ENCODE measurements around the gene EBF3.

The EBF3 gene

GRCh38 chr10:129939416-129940275, 24.4 kb downstream of the EBF3 start:
- Histone ChIP-seq H3K4me1 (ENCODE audit: low read length) (no peaks in the 10 kb centered on the region), H3K9me3 (ENCODE audit: insufficient read depth, low read length) (no peaks in the 10 kb centered on the region), H3K27ac (ENCODE audit: low read length) (no peak overlapping the region), H3K4me3 (ENCODE audit: low read length) (no peak overlapping the region), H4K20me1 (ENCODE audit: insufficient read depth, low read length) (no peaks in the 10 kb centered on the region), H3K79me2 (ENCODE audit: low read length) (no peaks in the 10 kb centered on the region), H3K9ac (ENCODE audit: low read length) (no peak overlapping the region), H3K27me3 (ENCODE audit: low read depth, low read length) (no peaks in the 10 kb centered on the region), H2AFZ (ENCODE audit: low read depth, low read length) (no peak overlapping the region), H3K36me3 (replicated peaks; ENCODE audit: low read depth, low read length) (no peaks in the 10 kb centered on the region), H3K4me2 (ENCODE audit: low read length) (no peak overlapping the region)
- TF ChIP-seq EZH2phosphoT487 (IDR thresholded peaks at IDR 0.05; ENCODE audit: low read depth), result no peak
- no peak for TF ChIP-seq CTCF (IDR thresholded peaks at IDR 0.05; ENCODE audit: low read depth, low read length)

GRCh38 chr10:129938460-129938859, 25.6 kb downstream of the EBF3 start:
- no peak for TF ChIP-seq EZH2phosphoT487 (IDR thresholded peaks at IDR 0.05; ENCODE audit: low read depth)
- H4K20me1 ChIP-seq (ENCODE audit: insufficient read depth, low read length), result no peaks in the 10 kb centered on the region
- H3K36me3 ChIP-seq (replicated peaks; ENCODE audit: low read depth, low read length), result no peaks in the 10 kb centered on the region
- H3K4me3 ChIP-seq (ENCODE audit: low read length), result no peak overlapping the region
- H3K4me2 ChIP-seq (ENCODE audit: low read length), result no peak overlapping the region
- H3K79me2 ChIP-seq (ENCODE audit: low read length), result no peaks in the 10 kb centered on the region
- H3K4me1 ChIP-seq (ENCODE audit: low read length), result no peaks in the 10 kb centered on the region
- no peaks in the 10 kb centered on the region for H3K9me3 ChIP-seq (ENCODE audit: insufficient read depth, low read length)
- H3K9ac ChIP-seq (ENCODE audit: low read length), result no peak overlapping the region
- H3K27me3 ChIP-seq (ENCODE audit: low read depth, low read length), result no peaks in the 10 kb centered on the region
- no peak overlapping the region for H2AFZ ChIP-seq (ENCODE audit: low read depth, low read length)
- no peak overlapping the region for H3K27ac ChIP-seq (ENCODE audit: low read length)

- no peak overlapping the region for H3K27ac ChIP-seq (ENCODE audit: low read length)
- TF ChIP-seq EZH2phosphoT487 (IDR thresholded peaks at IDR 0.05; ENCODE audit: low read depth) (no peak), CTCF (IDR thresholded peaks at IDR 0.05; ENCODE audit: low read depth, low read length) (no peak)
- H2AFZ ChIP-seq (ENCODE audit: low read depth, low read length), result no peak overlapping the region
- no peaks in the 10 kb centered on the region for H4K20me1 ChIP-seq (ENCODE audit: insufficient read depth, low read length)
- H3K79me2 ChIP-seq (ENCODE audit: low read length), result no peaks in the 10 kb centered on the region
- H3K4me1 ChIP-seq (ENCODE audit: low read length), result no peaks in the 10 kb centered on the region
- H3K4me2 ChIP-seq (ENCODE audit: low read length), result no peak overlapping the region
- H3K36me3 ChIP-seq (replicated peaks; ENCODE audit: low read depth, low read length), result no peaks in the 10 kb centered on the region
- H3K9ac ChIP-seq (ENCODE audit: low read length), result no peak overlapping the region
- no peak overlapping the region for H3K4me3 ChIP-seq (ENCODE audit: low read length)
- no peaks in the 10 kb centered on the region for H3K9me3 ChIP-seq (ENCODE audit: insufficient read depth, low read length)
- no peaks in the 10 kb centered on the region for H3K27me3 ChIP-seq (ENCODE audit: low read depth, low read length)
These were observed 26.7 kb downstream of the EBF3 start for GRCh38 chr10:129937351-129937751.

GRCh38 chr10:129936923-129937300, 27.2 kb downstream of the EBF3 start:
- H3K4me1 ChIP-seq (ENCODE audit: low read length), result no peaks in the 10 kb centered on the region
- no peaks in the 10 kb centered on the region for H3K27me3 ChIP-seq (ENCODE audit: low read depth, low read length)
- no peak overlapping the region for H3K4me3 ChIP-seq (ENCODE audit: low read length)
- no peaks in the 10 kb centered on the region for H3K79me2 ChIP-seq (ENCODE audit: low read length)
- TF ChIP-seq CTCF (IDR thresholded peaks at IDR 0.05; ENCODE audit: low read depth, low read length), result no peak
- TF ChIP-seq EZH2phosphoT487 (IDR thresholded peaks at IDR 0.05; ENCODE audit: low read depth), result no peak
- H2AFZ ChIP-seq (ENCODE audit: low read depth, low read length), result no peak overlapping the region
- no peaks in the 10 kb centered on the region for H3K9me3 ChIP-seq (ENCODE audit: insufficient read depth, low read length)
- H4K20me1 ChIP-seq (ENCODE audit: insufficient read depth, low read length), result no peaks in the 10 kb centered on the region
- H3K4me2 ChIP-seq (ENCODE audit: low read length), result no peak overlapping the region
- no peak overlapping the region for H3K27ac ChIP-seq (ENCODE audit: low read length)
- no peak overlapping the region for H3K9ac ChIP-seq (ENCODE audit: low read length)
- no peaks in the 10 kb centered on the region for H3K36me3 ChIP-seq (replicated peaks; ENCODE audit: low read depth, low read length)
